GM23338 (cell line): ENCODE results near the gene MED16.

ENCODE experiments used
- EZH2phosphoT487 ChIP-seq: fragments of 200-600 bp; sonication (generic); IDR thresholded peaks from one replicate; pipeline ENCODE4 v1.8.1; 2018; ENCODE audit warnings: antibody characterized with exemption; ENCODE audit not compliant: unreplicated experiment
- POLR2AphosphoS5 ChIP-seq: IDR thresholded peaks from 2 replicates; pipeline ENCODE4 v1.6.1; 2016; ENCODE audit warnings: antibody characterized with exemption, low read depth
- TF ChIP-seq, protein P1 (sequence below), 2 experiments: fragments of 200-600 bp in 1 of 2; sonication (generic) in 1 of 2; conservative IDR thresholded peaks; 2 replicates each; pipeline versions ENCODE4 v1.5.1 to v1.6.1; 2016 to 2017; ENCODE audit warnings: antibody characterized with exemption in 2 of 2, low read depth in 2 of 2, mild to moderate bottlenecking in 2 of 2, moderate library complexity in 1 of 2

- TF ChIP-seq, protein P1, sequence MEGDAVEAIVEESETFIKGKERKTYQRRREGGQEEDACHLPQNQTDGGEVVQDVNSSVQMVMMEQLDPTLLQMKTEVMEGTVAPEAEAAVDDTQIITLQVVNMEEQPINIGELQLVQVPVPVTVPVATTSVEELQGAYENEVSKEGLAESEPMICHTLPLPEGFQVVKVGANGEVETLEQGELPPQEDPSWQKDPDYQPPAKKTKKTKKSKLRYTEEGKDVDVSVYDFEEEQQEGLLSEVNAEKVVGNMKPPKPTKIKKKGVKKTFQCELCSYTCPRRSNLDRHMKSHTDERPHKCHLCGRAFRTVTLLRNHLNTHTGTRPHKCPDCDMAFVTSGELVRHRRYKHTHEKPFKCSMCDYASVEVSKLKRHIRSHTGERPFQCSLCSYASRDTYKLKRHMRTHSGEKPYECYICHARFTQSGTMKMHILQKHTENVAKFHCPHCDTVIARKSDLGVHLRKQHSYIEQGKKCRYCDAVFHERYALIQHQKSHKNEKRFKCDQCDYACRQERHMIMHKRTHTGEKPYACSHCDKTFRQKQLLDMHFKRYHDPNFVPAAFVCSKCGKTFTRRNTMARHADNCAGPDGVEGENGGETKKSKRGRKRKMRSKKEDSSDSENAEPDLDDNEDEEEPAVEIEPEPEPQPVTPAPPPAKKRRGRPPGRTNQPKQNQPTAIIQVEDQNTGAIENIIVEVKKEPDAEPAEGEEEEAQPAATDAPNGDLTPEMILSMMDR (conservative IDR thresholded peaks at IDR 0.05; ENCODE audit: low read depth in 2 of 2): no peak
- TF ChIP-seq POLR2AphosphoS5 (no peak), EZH2phosphoT487 (no peak)
Measured at GRCh38 chr19:887072-887471, 5.9 kb downstream of the MED16 start.
